Measurements from ENCODE around the gene PDZRN4.

- TF ChIP-seq CTCF (IDR thresholded peaks at IDR 0.05) (no peak), POLR2A (IDR thresholded peaks at IDR 0.05) (no peak), POLR2AphosphoS5 (IDR thresholded peaks at IDR 0.05) (no peak), EP300 (IDR thresholded peaks at IDR 0.05) (no peak)
Measured at GRCh38 chr12:41566703-41567102, 378.6 kb downstream of the PDZRN4 start.

All from suprapubic skin (tissue), 4 donors.